NCI-H526 treated with DMSO at 0.1 percent for 48 hours (cell line): ENCODE measurements around the gene ZMIZ1.

Source experiments
- DNase-seq: peaks from one replicate; lab custom pipeline; 2025; lab: John Stamatoyannopoulos, UW

Gene ZMIZ1

GRCh38 chr10:79137300-79137756 is 68.6 kb downstream of the ZMIZ1 start:
- no peak for DNase-seq

- DNase-seq, result no peak
Measured at GRCh38 chr10:79137826-79138225, 69.1 kb downstream of the ZMIZ1 start.

GRCh38 chr10:79138449-79139123 is 69.8 kb downstream of the ZMIZ1 start:
- no peak for DNase-seq

DNA sequence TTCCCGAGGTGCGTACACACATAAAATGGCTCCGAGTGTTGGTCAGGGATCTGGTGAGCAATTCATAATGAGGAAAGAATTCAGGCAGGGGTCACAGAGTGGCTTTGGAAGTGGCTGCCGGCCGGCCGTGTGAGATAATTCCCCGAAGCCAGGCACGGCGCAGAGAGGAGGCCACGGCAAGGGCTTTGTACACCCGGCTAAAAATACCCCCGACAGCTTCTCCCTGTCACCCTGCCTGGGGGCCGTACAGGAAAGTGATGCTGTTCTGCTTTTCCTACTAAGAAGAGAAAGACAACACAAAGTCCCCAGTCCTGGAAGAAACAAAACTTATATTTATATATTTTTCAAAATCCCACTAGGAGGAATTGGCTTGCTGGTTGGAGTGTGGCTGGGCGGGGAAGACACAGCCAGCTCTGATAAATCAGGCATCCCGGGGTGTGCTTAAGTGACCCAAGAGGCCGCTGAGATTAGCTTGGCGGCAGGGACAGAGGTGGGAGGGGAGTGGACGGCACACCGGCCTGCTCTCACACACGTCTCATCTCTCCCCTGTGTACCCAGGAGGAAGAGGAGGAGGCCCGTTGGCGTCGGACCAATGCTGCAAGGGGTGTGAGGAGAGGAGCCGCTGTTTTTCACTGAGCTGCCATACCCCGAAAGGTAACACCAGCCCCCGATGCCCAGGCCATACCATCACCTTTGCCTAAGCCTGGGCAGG is 70.5 kb downstream of the ZMIZ1 start:
- DNase-seq, result no peak

DNA sequence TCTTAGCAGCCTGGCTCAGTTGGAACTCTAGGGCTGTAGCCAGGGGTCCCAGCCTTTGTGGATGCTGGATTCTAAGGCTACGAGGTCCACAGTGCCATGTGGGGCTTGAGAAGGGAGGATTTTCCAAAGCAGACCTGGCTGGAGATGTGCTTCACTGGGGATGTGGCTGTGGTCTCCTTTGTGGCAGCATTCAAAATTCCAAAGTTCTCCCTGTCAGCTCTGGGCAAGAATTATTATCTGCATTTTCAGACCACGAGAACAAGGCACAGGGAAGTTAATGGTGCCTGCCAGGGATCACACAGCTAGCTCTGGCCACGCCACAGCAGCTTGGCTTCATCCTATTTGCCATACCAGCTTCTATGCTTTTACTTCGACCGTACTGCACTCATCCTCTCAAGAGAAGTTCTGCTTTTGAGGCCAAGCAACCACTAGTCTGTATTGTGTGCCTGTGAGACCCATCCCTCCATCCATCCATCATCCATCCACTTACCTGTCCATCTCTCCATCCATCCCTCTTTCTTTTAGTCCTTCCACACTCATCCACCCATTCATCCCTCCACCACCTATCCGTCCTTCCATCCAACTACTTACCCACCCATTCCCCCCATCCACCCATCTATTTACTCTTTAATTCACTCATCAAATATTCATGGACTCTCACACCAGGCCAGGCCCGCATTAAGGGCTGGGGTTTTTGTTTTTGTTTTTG is 71.5 kb downstream of the ZMIZ1 start:
- no peak for DNase-seq

GRCh38 chr10:79140855-79141254 is 72.1 kb downstream of the ZMIZ1 start:
- DNase-seq, result no peak

DNA sequence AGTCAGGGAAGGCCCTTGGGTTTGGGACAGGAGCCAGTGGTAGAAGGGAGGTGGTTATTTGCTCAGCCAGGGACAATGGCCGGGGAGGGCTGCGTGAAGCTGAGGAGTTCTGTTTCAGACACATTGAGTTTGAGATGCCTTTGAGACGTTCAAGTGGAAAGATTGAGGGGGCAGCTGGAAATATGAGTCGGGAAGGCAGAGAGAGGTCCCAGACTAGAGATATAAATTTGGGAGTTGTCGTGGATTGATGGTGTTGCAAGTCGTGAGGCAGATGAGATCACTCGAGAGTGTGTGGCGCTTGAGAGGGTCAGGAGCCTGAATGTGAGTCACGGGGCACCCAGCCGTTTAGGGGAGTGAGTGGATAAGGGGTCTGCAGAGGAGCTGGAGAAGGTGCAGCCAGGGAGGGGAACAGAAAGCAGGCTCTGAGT is 73.3 kb downstream of the ZMIZ1 start:
- DNase-seq, result no peak

DNA sequence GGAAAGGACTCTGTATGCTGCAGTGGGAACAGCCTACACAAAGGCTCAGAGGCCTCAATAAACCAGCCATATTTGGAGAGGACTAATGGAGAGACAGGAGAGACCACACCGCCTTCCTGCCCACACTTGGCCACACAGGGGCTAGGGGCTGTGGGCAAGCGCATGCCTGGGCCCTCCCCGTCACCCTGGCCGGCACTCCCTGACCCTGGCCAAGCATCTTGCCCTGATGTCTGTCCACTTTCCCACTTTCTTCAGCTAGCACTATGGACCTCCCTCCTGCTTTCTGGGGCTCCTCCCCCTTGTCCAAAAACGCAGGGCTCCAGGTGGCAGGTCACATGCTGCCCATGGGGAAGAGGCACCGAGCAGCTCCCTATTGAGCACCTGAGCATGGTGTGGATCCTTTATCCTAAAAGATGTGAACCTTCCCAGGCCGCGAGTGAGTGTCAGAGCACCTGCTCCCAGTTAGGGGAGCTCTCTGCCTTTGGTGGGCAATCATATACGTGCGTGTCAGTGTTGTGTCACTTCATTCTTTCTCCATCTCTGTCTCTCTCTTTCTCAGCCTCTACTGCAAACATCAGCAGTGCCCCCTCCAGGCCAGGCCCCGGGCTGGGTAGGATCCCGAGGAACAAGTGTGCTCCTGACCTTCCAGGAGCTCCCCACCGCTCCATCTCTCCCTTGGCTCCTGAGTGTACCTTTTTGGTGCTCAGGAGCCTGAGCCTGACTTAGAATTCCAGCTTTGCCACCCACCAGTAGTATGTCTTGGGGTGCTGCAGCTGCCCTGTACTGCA is 74.0 kb downstream of the ZMIZ1 start:
- no peak for DNase-seq

DNA sequence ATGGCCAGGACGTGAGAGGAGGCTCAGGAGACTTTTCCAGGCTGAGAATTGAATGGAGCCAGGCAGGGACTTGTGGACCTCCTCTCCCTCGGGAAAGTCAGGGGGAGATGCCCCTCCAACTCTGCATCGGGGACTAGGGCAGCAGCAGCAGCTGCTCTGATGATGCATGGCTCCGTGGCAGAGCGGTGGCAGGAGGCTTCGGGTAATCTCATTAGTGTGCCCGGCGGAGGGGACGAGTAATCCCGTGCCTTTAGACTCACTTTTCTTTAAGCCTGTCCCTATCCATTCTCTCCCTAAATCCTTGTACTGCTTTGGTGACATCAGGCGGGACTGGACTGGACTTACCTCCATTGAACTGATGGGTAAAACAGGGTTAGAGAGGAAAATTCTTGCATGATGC is 75.1 kb downstream of the ZMIZ1 start:
- no peak for DNase-seq

- DNase-seq, result no peak
Measured at GRCh38 chr10:79144351-79145173, 75.8 kb downstream of the ZMIZ1 start.

DNA sequence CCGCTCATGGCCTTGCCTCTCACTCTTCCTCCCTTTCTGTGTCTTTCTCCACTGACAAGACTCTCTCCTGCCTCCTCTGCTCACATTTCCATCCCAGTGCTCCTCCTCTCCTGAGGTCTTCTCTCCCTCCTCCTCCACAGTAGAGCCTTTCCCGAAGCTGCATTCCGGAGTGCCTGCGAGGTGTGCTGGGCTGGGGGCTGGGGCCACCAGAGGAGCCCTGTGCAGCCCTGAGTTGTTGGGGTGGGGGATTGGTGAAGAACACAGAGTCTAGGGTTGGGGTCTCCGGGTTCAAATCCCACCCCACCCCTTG is 76.4 kb downstream of the ZMIZ1 start:
- DNase-seq, result no peak

DNA sequence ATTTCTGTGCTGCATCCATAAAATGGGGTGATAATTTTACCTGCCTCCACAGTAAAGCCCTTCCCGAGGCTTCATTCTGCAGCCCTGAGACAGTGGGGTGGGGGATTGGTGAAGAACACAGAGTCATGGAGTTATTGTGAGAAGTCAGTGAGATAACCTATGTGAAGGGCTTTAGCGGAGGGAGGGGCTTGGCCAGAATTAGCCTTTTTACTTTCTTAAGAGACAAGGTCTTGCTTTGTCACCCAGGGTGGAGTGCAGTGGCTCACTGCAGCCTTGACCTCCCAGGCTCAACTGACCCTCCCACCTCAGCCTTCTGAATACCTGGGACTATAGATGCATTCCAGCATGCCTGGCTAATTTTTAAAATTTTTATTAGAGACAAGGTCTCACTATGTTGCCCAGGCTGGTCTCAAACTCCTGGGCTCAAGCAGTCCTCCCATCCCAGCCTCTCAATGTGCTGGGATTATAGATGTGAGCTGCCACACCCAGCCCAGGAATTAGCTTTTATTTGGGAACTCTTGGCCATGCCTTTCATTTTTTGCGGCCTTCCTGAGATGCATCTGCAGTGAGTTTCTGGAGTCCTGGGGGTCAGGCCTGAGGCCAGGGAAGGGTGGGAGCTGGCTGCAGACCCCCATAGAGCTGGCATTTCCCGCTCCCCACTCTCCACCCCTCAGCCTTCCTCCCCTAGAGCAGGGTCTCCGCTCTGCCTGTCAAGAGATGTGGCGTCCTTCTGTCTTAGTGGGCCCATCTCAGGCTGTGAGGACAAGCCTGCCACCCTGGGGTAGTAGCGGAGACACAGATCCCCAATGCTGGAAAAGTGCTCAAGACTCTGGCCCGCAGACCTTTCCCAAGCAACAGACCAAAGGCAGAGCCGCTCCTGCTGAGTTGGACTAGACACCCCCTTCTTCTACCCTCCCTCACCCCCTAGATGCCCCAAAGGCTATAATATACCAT is 77.0 kb downstream of the ZMIZ1 start:
- DNase-seq, result no peak

- DNase-seq, result no peak
Measured at GRCh38 chr10:79146611-79147130, 77.9 kb downstream of the ZMIZ1 start.

GRCh38 chr10:79147306-79147705 is 78.5 kb downstream of the ZMIZ1 start:
- no peak for DNase-seq

GRCh38 chr10:79147796-79148451 is 79.2 kb downstream of the ZMIZ1 start:
- DNase-seq, result no peak

DNA sequence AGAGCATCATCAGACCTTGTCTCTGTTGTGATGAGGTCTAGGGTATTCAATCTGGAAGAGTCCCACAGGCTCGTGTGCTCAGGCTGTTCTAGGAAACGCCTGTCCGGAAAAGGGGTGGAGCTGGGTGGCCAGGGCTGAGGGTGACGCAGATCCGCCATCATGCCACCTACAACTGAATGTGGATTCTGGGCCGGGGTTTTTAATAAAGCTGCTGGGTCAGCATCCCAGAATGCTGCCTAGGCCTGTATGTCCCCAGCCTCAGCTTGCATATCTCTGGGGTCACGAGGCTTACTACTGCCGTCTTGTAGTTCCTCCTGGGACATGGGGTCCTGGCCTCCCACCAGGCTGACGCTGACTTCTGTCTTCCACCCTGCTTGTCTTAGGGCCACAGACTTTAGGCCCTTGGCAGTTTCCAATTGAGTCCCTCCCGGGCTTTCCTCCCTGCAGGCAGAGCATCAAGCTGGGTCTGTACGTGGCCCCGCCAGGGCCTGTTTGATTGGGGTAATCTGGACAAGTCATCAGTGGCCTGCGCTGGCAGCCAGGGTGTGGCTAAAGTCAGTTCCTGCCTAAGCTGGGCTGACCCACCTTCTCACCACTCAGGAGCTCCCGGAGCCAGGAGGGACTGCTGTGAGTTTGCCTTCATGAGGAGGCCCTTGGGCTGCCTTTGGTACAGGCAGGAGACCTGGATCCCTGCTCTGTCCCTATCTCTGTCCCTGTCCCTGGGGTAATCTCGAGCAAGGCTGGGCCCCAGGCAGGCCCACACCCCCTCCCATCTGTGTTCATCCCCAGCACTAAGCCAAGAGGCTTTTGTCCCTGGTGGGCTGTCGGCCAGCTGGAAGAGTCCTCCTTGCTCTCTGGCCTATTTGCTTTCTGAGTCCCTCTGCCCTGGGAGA is 79.9 kb downstream of the ZMIZ1 start:
- DNase-seq, result no peak

GRCh38 chr10:79149345-79149661 is 80.5 kb downstream of the ZMIZ1 start:
- no peak for DNase-seq

DNA sequence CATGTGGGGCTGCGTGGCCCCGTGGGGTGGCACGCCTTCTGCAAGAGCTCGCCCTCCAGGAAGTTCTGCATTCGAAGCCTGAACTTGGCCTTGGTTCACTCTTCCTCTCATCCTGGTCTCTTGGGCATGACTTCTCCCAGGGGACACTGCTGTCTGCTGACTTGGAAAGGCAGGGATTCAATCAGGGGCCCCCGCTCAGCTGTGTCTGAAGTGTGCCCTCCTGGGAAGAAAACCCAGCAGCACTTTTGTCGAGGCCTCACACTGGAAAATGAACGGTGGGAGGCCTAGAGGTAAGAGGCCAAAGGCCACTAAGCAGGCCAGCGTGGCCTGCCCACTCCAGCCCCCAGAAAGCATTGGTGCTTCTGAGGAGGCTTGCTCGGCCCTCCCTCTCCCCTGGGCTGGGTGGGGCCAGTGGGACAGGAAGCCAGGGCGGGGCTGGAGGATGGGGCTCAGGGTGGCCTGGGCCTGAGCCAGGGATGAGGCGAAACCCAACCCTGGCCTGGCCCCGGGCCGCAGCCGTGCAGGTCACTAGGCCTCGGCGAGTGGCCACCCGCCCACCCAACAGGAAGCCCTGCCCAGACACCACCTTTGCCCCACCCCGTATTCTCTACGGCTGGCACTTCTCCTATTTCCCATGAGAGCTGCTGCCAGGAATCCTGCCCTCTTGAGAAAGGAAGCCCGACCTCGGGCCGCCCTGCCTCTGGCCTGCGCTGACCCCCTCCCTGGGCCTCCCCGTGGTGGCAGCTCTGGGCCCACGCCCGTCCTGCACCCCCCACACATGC is 81.1 kb downstream of the ZMIZ1 start:
- no peak for DNase-seq
